Prostate gland (tissue), 2 donors: Measurements from ENCODE around the gene OR5I1. TPM values are rescaled to one million over a fixed set of nuclear protein-coding genes. Genes with fewer than 3 reads are reported as not detected.
A peak's percentile ranks its signal among the peaks of the same experiment; 100 is the strongest.

Experiments used
- DNase-seq: peaks from one replicate; pipeline ENCODE4 v3.0.0-alpha.2; 2019; ENCODE audit warnings: low spot score
- H3K27ac ChIP-seq, 2 donors: fragments of 200-600 bp; sonication (generic); 2 replicates each; pipeline ENCODE4 v1.5.1; 2017 to 2019
- H3K27me3 ChIP-seq: fragments of 200-600 bp; sonication (generic); replicated peaks from 2 replicates; pipeline ENCODE4 v1.5.1; 2019; ENCODE audit not compliant: insufficient read depth
- H3K36me3 ChIP-seq, 2 donors: fragments of 200-600 bp; sonication (generic); 1 replicate in 1 of 2; 2 replicates in 1 of 2; pipeline versions ENCODE4 v1.5.1 to v1.8.1; 2017 to 2019
- H3K4me1 ChIP-seq: fragments of 200-600 bp; sonication (generic); replicated peaks from 2 replicates; pipeline ENCODE4 v1.5.1; 2019
- H3K4me3 ChIP-seq, 2 donors: fragments of 200-600 bp; sonication (generic); 2 replicates each; pipeline ENCODE4 v1.5.1; 2017 to 2019
- H3K9me3 ChIP-seq: fragments of 200-600 bp; sonication (generic); 2 replicates; pipeline ENCODE4 v1.5.1; 2017
- POLR2A ChIP-seq: fragments of 450-650 bp; IDR thresholded peaks from one replicate; pipeline ENCODE4 v1.6.1; 2016; ENCODE audit warnings: antibody characterized with exemption, mild to moderate bottlenecking
- POLR2AphosphoS5 ChIP-seq: sonication (generic); formaldehyde crosslinking; IDR thresholded peaks from one replicate; pipeline ENCODE4 v1.6.1; 2017; ENCODE audit warnings: antibody characterized with exemption
- WGBS: methylation state at CpG from one replicate; pipeline ENCODE4 v1.1.5; 2018; 5-methylcytosine and 5-hydroxymethylcytosine counted together
- intact Hi-C: fragments of 100-400 bp; cut with DNase I; formaldehyde crosslinking; loops from one replicate; pipeline ENCODE4 v1.14.2; 2022
- total RNA-seq, 2 donors: library from RNA; depleted of rRNA; stranded (reverse); fragments of >200 nt; gene quantifications; one replicate each; pipeline ENCODE4 v1.1.0, GENCODE V29; 2016
- TF ChIP-seq, protein P1 (sequence below), 4 experiments: fragments of 200-600 bp in 2 of 4; fragments of 450-650 bp in 2 of 4; sonication (generic) in 2 of 4; IDR thresholded peaks; 1 replicate in 3 of 4; 2 replicates in 1 of 4; pipeline ENCODE4 v1.5.1; 2016 to 2019; ENCODE audit warnings: antibody characterized with exemption in 4 of 4, mild to moderate bottlenecking in 2 of 4, moderate library complexity in 2 of 4

The OR5I1 gene
- total RNA-seq, 2 donors from 2014 or later = not detected

DNA sequence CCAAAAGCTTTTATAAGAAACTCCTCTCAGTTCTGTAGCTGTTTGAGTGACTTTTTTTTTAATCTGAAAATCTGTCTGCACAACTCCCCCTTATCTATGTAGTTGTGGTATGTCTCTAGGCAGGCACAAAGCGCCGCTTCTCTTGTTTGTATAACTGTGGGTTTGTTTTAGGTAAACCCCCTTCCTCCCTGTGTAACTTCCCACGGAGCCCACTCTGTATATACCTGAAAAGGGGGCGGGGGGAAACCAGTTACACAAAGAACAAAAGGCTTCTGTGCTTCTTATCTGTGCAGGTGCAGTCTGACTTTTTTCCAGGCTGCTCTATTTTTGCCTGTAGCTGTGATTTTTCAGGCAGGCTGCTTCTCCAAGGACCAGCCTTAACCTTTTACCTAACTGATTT, 20.3 kb upstream of the OR5I1 start:
- intact Hi-C loops = no loop called here
- no peaks in the 10 kb centered on the region for H3K9me3 ChIP-seq
- WGBS = 46% methylated on average over 4 of the region's 4 CpGs
- no peaks in the 10 kb centered on the region for H3K4me1 ChIP-seq
- H3K4me3 ChIP-seq = no peak overlapping the region
- no peaks in the 10 kb centered on the region for H3K36me3 ChIP-seq
- TF ChIP-seq POLR2A = no peak
- TF ChIP-seq, protein P1, sequence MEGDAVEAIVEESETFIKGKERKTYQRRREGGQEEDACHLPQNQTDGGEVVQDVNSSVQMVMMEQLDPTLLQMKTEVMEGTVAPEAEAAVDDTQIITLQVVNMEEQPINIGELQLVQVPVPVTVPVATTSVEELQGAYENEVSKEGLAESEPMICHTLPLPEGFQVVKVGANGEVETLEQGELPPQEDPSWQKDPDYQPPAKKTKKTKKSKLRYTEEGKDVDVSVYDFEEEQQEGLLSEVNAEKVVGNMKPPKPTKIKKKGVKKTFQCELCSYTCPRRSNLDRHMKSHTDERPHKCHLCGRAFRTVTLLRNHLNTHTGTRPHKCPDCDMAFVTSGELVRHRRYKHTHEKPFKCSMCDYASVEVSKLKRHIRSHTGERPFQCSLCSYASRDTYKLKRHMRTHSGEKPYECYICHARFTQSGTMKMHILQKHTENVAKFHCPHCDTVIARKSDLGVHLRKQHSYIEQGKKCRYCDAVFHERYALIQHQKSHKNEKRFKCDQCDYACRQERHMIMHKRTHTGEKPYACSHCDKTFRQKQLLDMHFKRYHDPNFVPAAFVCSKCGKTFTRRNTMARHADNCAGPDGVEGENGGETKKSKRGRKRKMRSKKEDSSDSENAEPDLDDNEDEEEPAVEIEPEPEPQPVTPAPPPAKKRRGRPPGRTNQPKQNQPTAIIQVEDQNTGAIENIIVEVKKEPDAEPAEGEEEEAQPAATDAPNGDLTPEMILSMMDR (IDR thresholded peaks at IDR 0.05) = no peak
- no peak for TF ChIP-seq POLR2AphosphoS5
- no peaks in the 10 kb centered on the region for H3K27me3 ChIP-seq
- DNase-seq = no peak
- no peak overlapping the region for H3K27ac ChIP-seq

- intact Hi-C loops = loop anchor here (10.0 kb wide), 1 partner anchor 825 kb away; no protein-coding TSS in a partner anchor
- no peak for DNase-seq
- no peaks in the 10 kb centered on the region for H3K27me3 ChIP-seq
- WGBS = 67% methylated on average over 4 of the region's 4 CpGs
- no peak overlapping the region for H3K27ac ChIP-seq
- TF ChIP-seq, protein P1 (IDR thresholded peaks at IDR 0.05) = no peak
- no peak for TF ChIP-seq POLR2A
- no peak for TF ChIP-seq POLR2AphosphoS5
- H3K9me3 ChIP-seq = no peaks in the 10 kb centered on the region
- H3K4me1 ChIP-seq = no peaks in the 10 kb centered on the region
- no peaks in the 10 kb centered on the region for H3K36me3 ChIP-seq
- no peak overlapping the region for H3K4me3 ChIP-seq
Observed at GRCh38 chr11:55949330-55949729, 13.1 kb upstream of the OR5I1 start.

- no peaks in the 10 kb centered on the region for H3K9me3 ChIP-seq
- 13% methylated on average over 3 of the region's 3 CpGs for WGBS
- no peak for DNase-seq
- H3K27ac ChIP-seq = no peak overlapping the region
- intact Hi-C loops = loop anchor here (10.0 kb wide), 1 partner anchor 832 kb away; no protein-coding TSS in a partner anchor
- H3K27me3 ChIP-seq = no peaks in the 10 kb centered on the region
- no peaks in the 10 kb centered on the region for H3K36me3 ChIP-seq
- no peaks in the 10 kb centered on the region for H3K4me1 ChIP-seq
- TF ChIP-seq, protein P1 (IDR thresholded peaks at IDR 0.05) = peak in 2 of 4 experiments; percentile 20 to 35
- no peak for TF ChIP-seq POLR2A
- no peak overlapping the region for H3K4me3 ChIP-seq
Observed at GRCh38 chr11:55942785-55943392, 6.7 kb upstream of the OR5I1 start.

- no peak overlapping the region for H3K27ac ChIP-seq
- no peaks in the 10 kb centered on the region for H3K4me1 ChIP-seq
- no peaks in the 10 kb centered on the region for H3K9me3 ChIP-seq
- TF ChIP-seq POLR2A = no peak
- TF ChIP-seq POLR2AphosphoS5 = no peak
- TF ChIP-seq, protein P1 (IDR thresholded peaks at IDR 0.05) = no peak
- 86% methylated on average over 5 of the region's 5 CpGs for WGBS
- H3K4me3 ChIP-seq = no peak overlapping the region
- intact Hi-C loops = no loop called here
- no peaks in the 10 kb centered on the region for H3K36me3 ChIP-seq
- DNase-seq = no peak
- H3K27me3 ChIP-seq = no peaks in the 10 kb centered on the region
Observed at GRCh38 chr11:55920537-55920936, 15.7 kb downstream of the OR5I1 start.

DNA sequence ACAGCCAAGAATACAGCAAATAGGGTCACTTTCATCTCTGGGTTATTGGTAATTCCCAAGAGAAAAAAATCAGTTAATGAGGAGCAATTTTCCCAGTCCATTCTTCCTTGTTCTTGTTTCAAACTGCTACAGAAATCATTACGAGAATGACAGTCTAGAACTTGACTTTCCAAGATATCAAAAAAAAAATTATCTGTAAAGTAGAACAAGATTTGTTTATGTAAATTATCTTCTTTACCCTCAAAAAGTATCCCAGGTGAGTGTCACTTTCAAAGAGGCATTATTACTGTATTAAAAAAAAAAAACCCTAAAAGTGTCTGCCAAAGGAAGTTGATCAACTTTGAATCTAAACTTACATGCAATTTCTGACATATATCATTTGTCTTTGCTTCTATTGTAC, 21.7 kb downstream of the OR5I1 start, which contains the start of gene OR5W2:
TSS of gene OR5W2 (minus strand) at position 101 of the 400 bp plus-strand sequence. CDS start at position 101, 0 bp downstream.
- H3K4me3 ChIP-seq = no peak within 1 kb of the TSS
- DNase-seq = no peak
- 75% methylated on average over 1 of the region's 1 CpG for WGBS

More for the DNA sequence above, 21.7 kb downstream of the OR5I1 start, which contains the start of gene OR5W2:
- TF ChIP-seq POLR2AphosphoS5 (no peak), POLR2A (no peak)
- TF ChIP-seq, protein P1 (IDR thresholded peaks at IDR 0.05) = no peak
- Histone ChIP-seq H3K9me3 (no peaks in the 10 kb centered on the region), H3K27ac (no peak within 1 kb of the TSS), H3K36me3 (no peaks in the 10 kb centered on the region), H3K27me3 (no peaks in the 10 kb centered on the region), H3K4me1 (no peaks in the 10 kb centered on the region)
- intact Hi-C loops = no loop called here
